Gastrocnemius medialis (tissue), 4 donors: Measurements from ENCODE around the gene GLRA1.

ENCODE experiments used
- CTCF ChIP-seq, 5 experiments: fragments of 450-650 bp in 3 of 5; fragments of 200-600 bp in 2 of 5; sonication (generic) in 2 of 5; IDR thresholded peaks in 4 of 5; conservative IDR thresholded peaks in 1 of 5; 1 replicate in 4 of 5; 2 replicates in 1 of 5; pipeline ENCODE4 v1.5.1; 2016 to 2019; ENCODE audit warnings: antibody characterized with exemption in 5 of 5, mild to moderate bottlenecking in 3 of 5, moderate library complexity in 3 of 5
- POLR2A ChIP-seq, 2 donors: fragments of 450-650 bp; IDR thresholded peaks; one replicate each; pipeline ENCODE4 v1.6.1; 2017; ENCODE audit warnings: antibody characterized with exemption in 2 of 2, mild to moderate bottlenecking in 2 of 2, moderate library complexity in 2 of 2

- no peak for TF ChIP-seq POLR2A (IDR thresholded peaks at IDR 0.05)
- no peak for TF ChIP-seq CTCF (IDR thresholded peaks at IDR 0.05 in 4 of 5, conservative IDR thresholded peaks at IDR 0.05 in 1 of 5)
These were observed 27.6 kb upstream of the GLRA1 start for GRCh38 chr5:151952238-151952637.
